ENCODE data around the gene DCTN2. TPM values are rescaled to one million over a fixed set of nuclear protein-coding genes. Genes with fewer than 3 reads are reported as not detected.

Gene DCTN2
- polyA plus RNA-seq, 1 of the 3 experiments (the other 2 are of a cell fraction): 122 TPM

GRCh38 chr12:57552835-57553313, 5.9 kb upstream of the DCTN2 start:
- Histone ChIP-seq H3K9ac (no peak overlapping the region), H3K27me3 (ENCODE audit: insufficient read depth) (no peaks in the 10 kb centered on the region), H3K4me3 (ENCODE audit: low read depth in 2 of 2, low read length in 1 of 2) (peak overlapping the region in 1 of 2 experiments; percentile 24; a peak in 1 of 4 replicates), H3F3A (replicated peaks; ENCODE audit: insufficient read depth) (peaks cover 6% of the 10 kb centered on the region), H3K9me2 (no peaks in the 10 kb centered on the region), H3K9me3 (no peaks in the 10 kb centered on the region), H3K79me2 (ENCODE audit: insufficient read depth) (peaks cover 41% of the 10 kb centered on the region; the same call in 1 of the 2 replicates), H4K20me1 (ENCODE audit: insufficient read depth) (no peaks in the 10 kb centered on the region), H2AFZ (ENCODE audit: low read depth) (no peak overlapping the region), H3K4me2 (peak overlapping the region; percentile 94), H3K36me3 (replicated peaks in 1 of 2; ENCODE audit: control insufficient read depth in 1 of 2, insufficient read depth in 2 of 2, low read length in 1 of 2) (peaks cover 2 to 9% of the 10 kb centered on the region in 2 experiments), H3K4me1 (ENCODE audit: control insufficient read depth in 1 of 2, insufficient read depth in 2 of 2, low read depth in 1 of 2, low read length in 1 of 2) (peaks cover 4 to 33% of the 10 kb centered on the region in 2 experiments; a peak in 3 of 4 replicates), H3K27ac (ENCODE audit: low read depth in 2 of 2, low read length in 1 of 2) (peak overlapping the region; percentile 13 to 40; a peak in 2 of 4 replicates)
- TF ChIP-seq TEAD4 (IDR thresholded peaks at IDR 0.05; ENCODE audit: borderline replicate concordance, insufficient read depth) (no peak), CTCF (IDR thresholded peaks at IDR 0.05) (no peak), FOSL2 (IDR thresholded peaks at IDR 0.05; ENCODE audit: borderline replicate concordance, low read depth) (peak; percentile 12; the same call in 1 of the 2 replicates), MAX (IDR thresholded peaks at IDR 0.05; ENCODE audit: low read depth) (no peak)
- ChIA-PET POLR2A (interaction anchor here (1.2 kb wide), 2 partner anchors 32 to 58 kb away, joined by 5 read pairs; partner anchors contain the start of genes ARHGEF25 and DDIT3), CTCF (interaction anchor here (0.6 to 5.1 kb wide), 5 partner anchors 12 to 80 kb away, joined by 3 to 24 read pairs (median 4); partner anchors contain the start of gene B4GALNT1)
- WGBS (ENCODE audit: low lambda C conversion rate): 59% methylated on average over 6 of the region's 6 CpGs
- no peak for DNase-seq

DNA sequence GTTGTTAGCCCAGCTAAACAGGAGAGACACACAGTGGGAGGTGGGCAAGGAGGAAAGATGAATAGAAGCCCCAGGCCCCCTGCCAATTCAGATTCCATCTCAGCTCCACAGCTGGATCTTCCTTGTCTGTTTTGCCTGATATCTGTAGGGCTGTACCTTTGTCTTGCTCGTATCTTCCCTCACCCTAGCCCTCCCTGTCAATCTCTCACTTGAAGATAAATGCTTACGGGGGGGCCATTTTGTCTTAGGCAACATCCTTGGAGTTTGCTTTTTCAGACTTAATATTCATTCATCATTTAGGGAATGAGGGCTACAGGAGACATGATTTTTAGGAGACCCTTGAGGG, 5.3 kb upstream of the DCTN2 start:
- peaks cover 2 to 9% of the 10 kb centered on the region in 2 experiments for H3K36me3 ChIP-seq (replicated peaks in 1 of 2; ENCODE audit: control insufficient read depth in 1 of 2, insufficient read depth in 2 of 2, low read length in 1 of 2)
- H3K4me3 ChIP-seq (ENCODE audit: low read depth in 2 of 2, low read length in 1 of 2): peak overlapping the region in 1 of 2 experiments; percentile 24; a peak in 2 of 4 replicates
- TF ChIP-seq FOSL2 (IDR thresholded peaks at IDR 0.05; ENCODE audit: borderline replicate concordance, low read depth) (no peak), EP300 (IDR thresholded peaks at IDR 0.05; ENCODE audit: borderline replicate concordance in 1 of 2, low read depth in 1 of 2, low read length in 1 of 2) (no peak), SMC3 (IDR thresholded peaks at IDR 0.05; ENCODE audit: low read depth, low read length) (no peak), ELF1 (IDR thresholded peaks at IDR 0.05) (no peak)
- H3K4me2 ChIP-seq: peak overlapping the region; percentile 94
- H3F3A ChIP-seq (replicated peaks; ENCODE audit: insufficient read depth): peaks cover 6% of the 10 kb centered on the region
- H4K20me1 ChIP-seq (ENCODE audit: insufficient read depth): no peaks in the 10 kb centered on the region
- ChIA-PET POLR2A (interaction anchor here (1.2 kb wide), 2 partner anchors 32 to 59 kb away, joined by 5 read pairs; partner anchors contain the start of genes ARHGEF25 and DDIT3), CTCF (interaction anchor here (2.9 to 5.1 kb wide), 2 partner anchors 31 to 69 kb away, joined by 11 to 24 read pairs; no protein-coding TSS in a partner anchor)
- WGBS (ENCODE audit: low lambda C conversion rate): 76% methylated on average over 2 of the region's 2 CpGs
- H3K27me3 ChIP-seq (ENCODE audit: insufficient read depth): no peaks in the 10 kb centered on the region
- peaks cover 4 to 33% of the 10 kb centered on the region in 2 experiments; a peak in 3 of 4 replicates for H3K4me1 ChIP-seq (ENCODE audit: control insufficient read depth in 1 of 2, insufficient read depth in 2 of 2, low read depth in 1 of 2, low read length in 1 of 2)
- peaks cover 41% of the 10 kb centered on the region; the same call in 1 of the 2 replicates for H3K79me2 ChIP-seq (ENCODE audit: insufficient read depth)
- H3K9me2 ChIP-seq: no peaks in the 10 kb centered on the region
- no peak overlapping the region for H2AFZ ChIP-seq (ENCODE audit: low read depth)
- no peak overlapping the region for H3K9ac ChIP-seq
- DNase-seq: no peak
- H3K9me3 ChIP-seq: no peaks in the 10 kb centered on the region
- peak overlapping the region in 1 of 2 experiments; percentile 13; a peak in 2 of 4 replicates for H3K27ac ChIP-seq (ENCODE audit: low read depth in 2 of 2, low read length in 1 of 2)
